HEK293T (cell line): ENCODE results near the gene ATP13A1.

Experiments used
- ARNT ChIP-seq: fragments of 450-650 bp; IDR thresholded peaks from 2 replicates; pipeline ENCODE4 v1.6.1; 2017; ENCODE audit warnings: mild to moderate bottlenecking
- BHLHE40 ChIP-seq: fragments of 450-650 bp; IDR thresholded peaks from 2 replicates; pipeline ENCODE4 v1.6.1; 2016; ENCODE audit warnings: mild to moderate bottlenecking, moderate library complexity, borderline replicate concordance
- CTBP1 ChIP-seq: fragments of 450-650 bp; IDR thresholded peaks from 2 replicates; pipeline ENCODE4 v1.6.1; 2016; ENCODE audit warnings: borderline replicate concordance
- FOXA1 ChIP-seq: fragments of 450-650 bp; IDR thresholded peaks from 2 replicates; pipeline ENCODE4 v1.6.1; 2016; ENCODE audit warnings: mild to moderate bottlenecking
- L3MBTL2 ChIP-seq: fragments of 450-650 bp; conservative IDR thresholded peaks from 2 replicates; pipeline ENCODE4 v1.6.1; 2016; ENCODE audit warnings: mild to moderate bottlenecking
- NFRKB ChIP-seq: fragments of 450-650 bp; IDR thresholded peaks from 2 replicates; pipeline ENCODE4 v1.6.1; 2016; ENCODE audit warnings: mild to moderate bottlenecking, moderate library complexity
- SP1 ChIP-seq: fragments of 450-650 bp; IDR thresholded peaks from 2 replicates; pipeline ENCODE4 v1.6.1; 2017
- SUZ12 ChIP-seq: fragments of 450-650 bp; IDR thresholded peaks from 2 replicates; pipeline ENCODE4 v1.6.1; 2016; ENCODE audit warnings: mild to moderate bottlenecking
- TF ChIP-seq, protein P1 (sequence below): fragments of 450-650 bp; IDR thresholded peaks from 2 replicates; pipeline ENCODE4 v1.6.1; 2016

DNA sequence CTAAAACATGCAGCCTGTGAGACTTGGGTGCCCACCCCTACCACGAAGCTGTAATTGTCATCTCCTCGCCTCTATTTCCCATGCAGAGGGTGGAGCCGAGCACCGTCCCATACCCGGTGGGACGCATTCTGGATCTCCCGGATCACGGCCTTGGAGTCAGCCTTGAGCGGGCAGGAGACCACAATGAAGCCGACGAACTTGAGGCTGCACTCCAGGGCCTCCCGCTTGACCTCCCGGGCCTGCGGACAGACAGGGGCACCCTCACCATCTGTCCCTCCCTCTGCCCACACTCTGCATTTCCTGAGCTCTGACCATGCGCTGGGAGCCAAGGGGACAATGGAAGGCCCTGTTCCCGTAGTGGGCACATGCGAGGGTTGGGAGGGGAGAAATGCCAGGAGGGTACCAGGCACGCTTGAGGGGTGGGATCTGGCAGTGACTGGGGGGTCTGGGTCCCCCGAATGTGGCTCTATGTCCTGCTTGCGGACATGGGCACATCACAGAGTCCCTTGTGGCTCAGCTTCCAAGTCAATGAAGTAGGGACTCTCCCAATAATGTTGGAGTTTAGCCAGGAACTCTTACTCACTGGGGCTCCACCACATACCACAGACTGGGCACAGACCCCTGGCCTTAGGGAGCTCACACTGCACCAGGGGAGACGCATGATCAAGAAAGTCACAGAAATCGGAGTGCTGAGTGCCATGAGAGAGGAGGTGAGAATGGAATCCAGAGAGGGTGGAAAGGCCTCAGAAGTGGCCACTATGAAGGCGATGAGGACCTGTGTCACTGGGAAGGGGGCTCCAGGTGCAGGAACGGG is 10.8 kb downstream of the ATP13A1 start:
- TF ChIP-seq CTBP1 (no peak), NFRKB (no peak), L3MBTL2 (no peak), SUZ12 (no peak), FOXA1 (no peak), ARNT (no peak), BHLHE40 (no peak), SP1 (no peak)
- TF ChIP-seq, protein P1, sequence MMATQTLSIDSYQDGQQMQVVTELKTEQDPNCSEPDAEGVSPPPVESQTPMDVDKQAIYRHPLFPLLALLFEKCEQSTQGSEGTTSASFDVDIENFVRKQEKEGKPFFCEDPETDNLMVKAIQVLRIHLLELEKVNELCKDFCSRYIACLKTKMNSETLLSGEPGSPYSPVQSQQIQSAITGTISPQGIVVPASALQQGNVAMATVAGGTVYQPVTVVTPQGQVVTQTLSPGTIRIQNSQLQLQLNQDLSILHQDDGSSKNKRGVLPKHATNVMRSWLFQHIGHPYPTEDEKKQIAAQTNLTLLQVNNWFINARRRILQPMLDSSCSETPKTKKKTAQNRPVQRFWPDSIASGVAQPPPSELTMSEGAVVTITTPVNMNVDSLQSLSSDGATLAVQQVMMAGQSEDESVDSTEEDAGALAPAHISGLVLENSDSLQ = no peak
